NCI-H2081 treated with DMSO at 0.1 percent for 48 hours (cell line): ENCODE measurements around the gene SNTB2.

ENCODE experiments used
- DNase-seq: peaks from one replicate; lab custom pipeline; 2025; lab: John Stamatoyannopoulos, UW

SNTB2 gene

DNA sequence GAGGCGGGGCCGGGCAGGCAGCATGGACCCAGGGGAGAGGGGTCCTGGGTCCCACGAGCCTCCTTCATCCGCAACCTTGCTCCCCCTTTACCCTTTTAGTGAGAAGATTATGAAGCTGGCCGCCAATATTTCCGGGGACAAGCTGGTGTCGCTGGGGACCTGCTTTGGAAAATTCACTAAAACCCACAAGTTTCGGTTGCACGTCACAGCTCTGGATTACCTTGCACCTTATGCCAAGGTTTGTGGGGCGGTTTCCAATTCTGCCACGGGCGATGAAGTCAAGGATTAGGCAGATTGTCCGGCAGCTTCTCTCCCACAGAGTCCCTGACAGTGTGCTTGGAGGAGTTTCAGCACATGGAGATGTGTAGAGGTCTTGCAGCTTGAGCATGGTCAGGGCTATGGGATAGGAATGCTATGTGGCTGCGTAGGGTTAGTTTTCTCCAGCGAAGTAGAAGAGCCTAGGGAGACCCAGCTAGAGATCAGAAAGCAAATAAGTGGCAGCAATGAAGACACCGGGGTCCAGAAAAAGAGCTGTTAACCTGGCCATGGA lies 153.2 kb downstream of the SNTB2 start:
- DNase-seq: no peak

DNA sequence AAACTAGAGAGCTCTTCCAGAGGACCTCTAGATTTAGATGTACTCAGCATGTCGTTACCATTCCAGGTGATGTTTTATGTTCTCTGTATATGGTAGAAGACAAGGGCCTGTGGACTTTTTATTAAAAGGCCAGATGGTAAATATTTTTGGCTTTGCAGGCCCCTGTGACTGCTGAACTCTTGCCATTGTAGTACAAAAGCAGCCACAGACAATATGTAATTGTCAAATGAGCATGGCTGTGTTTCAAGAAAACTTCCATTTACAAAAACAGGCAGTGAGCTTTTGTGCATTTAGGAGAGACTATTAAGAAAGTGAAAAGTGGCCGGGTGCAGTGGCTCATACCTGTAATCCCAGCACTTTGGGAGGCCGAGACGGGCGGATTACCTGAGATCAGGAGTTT lies 157.2 kb downstream of the SNTB2 start:
- DNase-seq: no peak

DNA sequence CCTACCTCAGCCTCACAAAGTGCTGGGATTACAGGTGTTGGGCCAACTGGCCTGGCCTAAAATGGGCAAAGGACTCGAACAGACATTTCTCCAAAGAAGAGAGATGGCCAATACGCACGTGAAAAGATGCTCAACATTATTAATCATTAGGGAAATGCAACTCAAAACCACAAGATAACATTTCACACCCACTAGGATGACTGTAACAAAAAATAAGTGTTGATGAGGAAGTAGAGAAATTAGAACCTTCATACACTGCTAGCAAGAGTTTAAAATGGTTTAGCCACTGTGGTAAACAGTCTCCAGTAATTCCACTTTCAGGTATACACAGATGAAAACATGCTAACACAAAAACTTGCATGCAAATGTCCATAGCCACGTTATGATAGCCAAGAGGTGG lies 159.0 kb downstream of the SNTB2 start:
- DNase-seq: no peak

DNA sequence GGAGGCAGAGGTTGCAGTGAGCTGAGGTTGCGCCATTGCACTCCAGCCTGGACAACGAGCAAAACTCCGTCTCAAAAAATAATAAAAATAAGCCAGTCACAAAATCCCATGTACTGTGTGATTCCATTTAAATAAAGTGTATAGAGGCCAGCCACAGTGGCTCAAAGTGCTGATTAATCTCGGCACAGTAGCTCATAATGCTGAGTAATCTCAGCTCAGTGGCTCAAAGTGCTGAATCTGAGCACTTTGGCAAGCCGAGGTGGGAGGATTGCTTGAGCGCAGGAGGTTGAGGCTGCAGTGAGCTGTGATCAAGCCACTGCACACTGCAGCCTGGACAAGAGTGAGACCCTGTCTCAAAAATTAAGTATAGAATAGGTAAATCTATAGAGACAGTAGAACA lies 159.7 kb downstream of the SNTB2 start:
- DNase-seq: no peak

DNA sequence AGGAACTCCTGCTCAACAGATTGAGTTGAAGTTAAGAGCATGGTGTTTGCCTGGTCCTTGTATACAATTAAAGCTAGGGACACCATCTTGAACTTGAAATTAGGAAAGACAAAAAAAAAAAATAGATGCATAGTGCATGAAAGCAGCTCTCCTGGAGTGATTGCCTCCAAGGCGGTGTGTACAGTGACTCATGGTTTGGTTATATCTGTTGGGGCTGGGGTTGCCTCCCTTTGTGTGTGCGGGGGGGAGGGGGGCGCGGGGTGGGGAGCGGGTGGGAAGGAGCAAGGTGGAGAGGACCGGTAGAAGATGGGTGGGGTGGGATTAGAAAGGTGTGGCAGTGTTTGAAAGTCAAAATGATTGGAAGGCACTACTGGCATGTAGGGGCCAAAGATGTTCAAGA lies 161.3 kb downstream of the SNTB2 start:
- no peak for DNase-seq

DNA sequence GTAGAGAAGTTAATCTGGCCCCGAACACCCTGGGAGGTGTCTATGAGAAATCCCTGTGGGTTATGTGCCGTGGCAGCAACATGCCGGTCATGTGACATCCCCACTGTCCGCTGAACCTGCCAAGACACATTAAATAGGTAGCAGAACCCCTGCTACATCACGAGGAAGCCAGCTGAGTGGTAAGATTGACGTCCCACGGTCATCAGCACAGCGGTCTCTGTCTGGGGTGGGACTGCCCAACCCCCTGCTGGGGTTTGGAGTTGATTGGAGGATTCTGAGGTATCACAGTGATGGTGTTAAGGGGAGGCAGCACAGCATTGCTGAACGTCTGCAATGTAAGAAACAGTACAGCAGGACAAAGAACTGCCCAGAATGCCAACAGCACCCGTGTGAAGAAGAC lies 162.6 kb downstream of the SNTB2 start:
- no peak for DNase-seq

DNA sequence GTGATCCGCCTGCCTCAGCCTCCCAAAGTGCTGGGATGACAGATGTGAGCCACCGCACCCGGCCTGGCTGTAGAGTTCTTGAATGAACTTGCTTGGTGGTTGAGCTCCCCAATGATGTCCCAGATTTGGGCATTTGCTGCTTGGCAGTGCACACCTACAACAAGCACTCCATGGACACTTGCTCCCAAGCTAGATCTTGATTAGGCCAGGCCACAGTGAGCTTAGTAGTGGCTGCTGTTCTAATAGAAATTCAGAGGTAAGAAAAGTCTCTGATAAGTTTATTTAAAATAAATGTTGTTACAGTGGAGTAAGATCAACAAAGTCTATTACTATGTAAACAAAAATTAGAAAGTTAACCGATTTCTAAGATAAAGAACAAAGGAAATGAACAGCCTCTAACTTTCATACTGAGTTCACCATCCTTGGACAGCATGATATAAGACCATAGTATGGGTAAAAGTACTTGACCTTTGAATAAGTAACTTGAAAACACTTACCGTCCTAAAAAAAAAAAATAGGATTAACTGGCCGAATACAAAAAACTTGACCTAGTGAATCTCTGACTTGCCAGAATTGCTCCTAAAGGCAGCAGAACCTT lies 163.7 kb downstream of the SNTB2 start:
- DNase-seq: no peak

DNA sequence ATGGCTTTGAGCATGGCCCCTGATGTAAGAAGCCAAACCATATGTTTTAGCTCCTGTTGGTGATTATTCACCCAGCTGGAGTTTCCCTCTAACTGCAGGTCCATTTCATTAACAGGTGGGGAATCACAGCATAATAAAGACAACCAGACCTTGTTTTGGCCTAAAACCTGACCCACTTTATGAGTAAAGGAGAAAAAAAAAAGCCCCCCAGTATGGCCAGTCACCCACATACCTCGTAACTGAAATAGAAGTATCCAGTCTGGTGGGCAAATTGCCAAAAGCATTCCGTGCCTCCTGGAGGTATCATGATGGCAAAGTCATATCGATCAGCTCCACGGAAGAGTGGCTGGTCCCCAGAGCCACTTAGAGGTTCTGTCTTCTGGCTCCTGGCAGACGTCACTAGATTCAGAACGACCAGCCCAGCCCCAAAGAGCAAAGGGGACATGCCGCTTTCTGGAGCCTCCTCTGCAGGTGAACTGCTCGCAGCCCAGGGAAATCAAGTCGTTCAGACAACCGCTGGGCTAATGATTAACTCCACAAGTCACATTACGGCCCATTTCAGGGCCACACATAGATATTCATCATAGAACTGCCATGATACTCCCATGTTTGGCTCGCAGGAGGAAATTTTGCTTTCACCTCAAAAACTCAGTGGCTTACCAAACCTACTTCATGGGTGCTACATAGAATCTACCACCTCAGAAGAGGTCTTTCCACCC lies 164.5 kb downstream of the SNTB2 start, which contains the start of gene TMED6:
Gene TMED6 (minus strand): TSS at position 478 of the 719 bp plus-strand sequence. CDS start 33 bp downstream, at position 445.
- no peak for DNase-seq
